Esophagus squamous epithelium (tissue), 4 donors: ENCODE measurements around the gene KLHDC10. TPM values are rescaled to one million over a fixed set of nuclear protein-coding genes. Genes with fewer than 3 reads are reported as not detected.

Experiments
- small RNA-seq, 4 donors: library from RNA; depleted of rRNA; stranded (forward); fragments of <200 nt; gene quantifications; one replicate each; pipeline ENCODE3, GENCODE V24; 2016
- total RNA-seq, 4 donors: library from RNA; depleted of rRNA; stranded (reverse); fragments of >200 nt; gene quantifications; one replicate each; pipeline ENCODE4 v1.1.0, GENCODE V29; 2016

Gene KLHDC10
- total RNA-seq, 4 donors from 2014 or later: 11.9 to 17.5 (median 15.7) TPM

Small RNA genes within 50 kb of the gene (small RNA-seq; reads per million reads assigned to genes)
- 0 reads per million in 4 donors for gene RNA5SP245

Other genes starting within 250 kb of the KLHDC10 start
- gene UBE2H, start 117.6 kb upstream of the KLHDC10 start, total RNA-seq: 100 to 1,000 TPM in 2 of 4 donors, 10 to 100 TPM in 2; 60.1 to 113 (median 88.7) TPM
- gene ZC3HC1, start 19.2 kb upstream of the KLHDC10 start, total RNA-seq: 1 to 10 TPM; 5.6 to 9.3 (median 8.9) TPM
- 10 to 100 TPM in 1 of 4 donors, 1 to 10 TPM in 3; 3.5 to 11.3 (median 8.8) TPM for gene TMEM209, start 134.9 kb downstream of the KLHDC10 start, total RNA-seq
- gene SSMEM1, start 137.3 kb downstream of the KLHDC10 start, total RNA-seq: not detected
- not detected for gene CPA2, start 196.3 kb downstream of the KLHDC10 start, total RNA-seq
- 10 to 100 TPM in 2 of 4 donors, 1 to 10 TPM in 2; 5.3 to 12.3 (median 9.6) TPM for gene CPA4, start 222.6 kb downstream of the KLHDC10 start, total RNA-seq